NCI-H2171 (cell line): ENCODE measurements around the gene CLDN11.

Source experiments
- DNase-seq: peaks from one replicate; lab custom pipeline; 2025; lab: John Stamatoyannopoulos, UW

Gene CLDN11

GRCh38 chr3:170471149-170471548 is 52.5 kb downstream of the CLDN11 start:
- no peak for DNase-seq

GRCh38 chr3:170473358-170473757 is 54.7 kb downstream of the CLDN11 start:
- DNase-seq, result no peak

GRCh38 chr3:170475092-170475685 is 56.5 kb downstream of the CLDN11 start:
- DNase-seq, result no peak

- no peak for DNase-seq
Observed at GRCh38 chr3:170476291-170476690, 57.6 kb downstream of the CLDN11 start.

GRCh38 chr3:170477395-170477794 is 58.7 kb downstream of the CLDN11 start:
- DNase-seq, result no peak

GRCh38 chr3:170480111-170480510 is 61.4 kb downstream of the CLDN11 start:
- DNase-seq, result no peak

- no peak for DNase-seq
Observed at GRCh38 chr3:170482199-170482598, 63.5 kb downstream of the CLDN11 start.

GRCh38 chr3:170483485-170484262 is 65.0 kb downstream of the CLDN11 start:
- DNase-seq, result no peak
